HAP-1 (cell line): ENCODE data around the gene DBNDD2.

Experiments used
- DNase-seq, 2 experiments: peaks; one replicate each; pipeline ENCODE4 v3.0.0-alpha.2; 2016 to 2020; ENCODE audit warnings: low spot score in 2 of 2
- H3K27me3 ChIP-seq: fragments of 250-450 bp; sonication (Bioruptor Pico); 2 replicates; pipeline ENCODE4 v1.5.1; 2020; ENCODE audit warnings: low read depth, mild to moderate bottlenecking, moderate library complexity
- H3K36me3 ChIP-seq: fragments of 250-450 bp; sonication (Bioruptor Pico); replicated peaks from 2 replicates; pipeline ENCODE4 v1.5.1; 2020; ENCODE audit warnings: mild to moderate bottlenecking
- H3K4me1 ChIP-seq: fragments of 250-450 bp; sonication (Bioruptor Pico); 2 replicates; pipeline ENCODE4 v1.5.1; 2020; ENCODE audit warnings: mild to moderate bottlenecking
- H3K4me3 ChIP-seq: fragments of 250-450 bp; sonication (Bioruptor Pico); 2 replicates; pipeline ENCODE4 v1.5.1; 2020; ENCODE audit warnings: mild to moderate bottlenecking, moderate library complexity
- H3K9me3 ChIP-seq: fragments of 250-450 bp; sonication (Bioruptor Pico); 2 replicates; pipeline ENCODE4 v1.5.1; 2020; ENCODE audit warnings: mild to moderate bottlenecking, moderate library complexity
- in situ Hi-C: fragments of 300-500 bp; cut with MboI; formaldehyde crosslinking; loops from 3 replicates; pipeline ENCODE4 v1.14.3; 2020; ENCODE audit warnings: low sequenced_read_pairs, inconsistent platforms, mixed read lengths

The DBNDD2 gene

DNA sequence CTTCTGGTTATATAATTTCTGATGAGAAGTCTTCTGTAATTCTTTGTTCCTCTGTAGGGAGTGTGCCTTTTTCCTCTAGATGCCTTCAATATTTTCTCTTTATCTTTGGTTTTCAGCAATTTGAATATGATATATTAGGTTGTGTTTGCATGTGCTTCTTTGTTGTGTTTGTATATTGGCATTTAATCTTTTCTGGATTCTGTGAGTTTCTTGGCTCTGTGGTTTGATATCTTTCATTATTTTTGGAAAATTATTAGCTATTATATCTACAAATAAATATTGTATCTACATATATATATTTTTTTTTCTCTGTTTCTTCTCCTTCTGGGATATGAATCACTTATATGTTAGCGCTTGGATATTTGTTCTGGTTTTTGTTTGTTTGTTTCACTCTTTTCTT lies 9.1 kb upstream of the DBNDD2 start:
- in situ Hi-C loops = no loop called here
- H3K27me3 ChIP-seq = no peaks in the 10 kb centered on the region
- no peak for DNase-seq
- no peaks in the 10 kb centered on the region for H3K36me3 ChIP-seq
- H3K9me3 ChIP-seq = peaks cover 25% of the 10 kb centered on the region
- no peak overlapping the region for H3K4me3 ChIP-seq
- no peaks in the 10 kb centered on the region for H3K4me1 ChIP-seq

DNA sequence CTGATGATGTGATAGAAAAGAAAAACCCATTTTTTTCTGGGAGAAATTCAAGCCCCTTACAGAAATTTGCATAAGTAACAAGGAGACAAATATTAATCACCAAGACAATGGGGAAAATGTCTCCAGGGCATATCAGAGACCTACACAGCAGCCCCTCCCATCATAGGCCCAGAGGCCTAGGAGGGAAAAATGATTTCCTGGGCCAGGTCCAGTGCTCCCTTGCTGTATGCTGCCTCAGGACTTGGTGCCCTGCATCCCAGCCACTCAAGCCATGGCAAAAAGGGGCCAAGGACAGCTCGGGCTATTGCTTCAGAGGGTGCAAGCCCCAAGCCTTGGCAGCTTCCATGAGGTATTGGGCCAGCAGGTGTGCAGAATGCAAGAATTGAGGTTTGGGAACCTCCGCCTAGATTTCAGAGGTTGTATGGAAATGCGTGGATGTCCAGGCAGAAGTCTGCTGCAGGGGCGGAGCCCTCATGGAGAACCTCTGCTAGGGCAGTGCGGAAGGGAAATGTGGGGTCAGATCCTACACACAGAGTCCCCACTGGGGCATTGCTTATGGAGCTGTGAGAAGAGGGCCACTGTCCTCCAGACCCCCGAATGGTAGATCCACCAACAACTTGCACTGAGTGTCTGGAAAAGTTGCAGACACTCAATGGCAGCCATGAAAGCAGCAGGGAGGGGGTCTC lies 7.6 kb upstream of the DBNDD2 start:
- H3K9me3 ChIP-seq = peaks cover 25% of the 10 kb centered on the region
- no peaks in the 10 kb centered on the region for H3K27me3 ChIP-seq
- DNase-seq = no peak
- no peak overlapping the region for H3K4me3 ChIP-seq
- no peaks in the 10 kb centered on the region for H3K36me3 ChIP-seq
- no peaks in the 10 kb centered on the region for H3K4me1 ChIP-seq
- in situ Hi-C loops = no loop called here

DNA sequence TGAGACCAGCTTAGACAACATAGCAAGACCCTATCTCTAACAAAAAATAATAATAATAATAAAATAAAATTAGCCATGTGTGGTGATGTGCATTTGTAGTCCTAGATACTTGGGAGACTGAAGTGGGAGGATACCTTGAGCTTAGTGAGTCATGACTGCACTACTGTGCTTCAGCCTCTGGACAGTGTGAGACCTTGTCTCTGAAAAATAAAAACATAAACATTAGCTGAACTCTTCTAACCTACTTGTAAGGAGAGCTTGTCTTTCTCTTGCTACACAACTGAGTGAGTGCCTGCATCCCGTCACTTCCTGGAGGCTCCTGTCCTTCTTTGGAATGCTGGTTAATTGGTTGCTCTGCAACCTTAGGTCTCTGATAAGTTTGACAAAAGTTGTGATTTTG lies 5.1 kb upstream of the DBNDD2 start:
- no peak overlapping the region for H3K4me3 ChIP-seq
- H3K36me3 ChIP-seq = no peaks in the 10 kb centered on the region
- DNase-seq = no peak
- in situ Hi-C loops = no loop called here
- H3K27me3 ChIP-seq = no peaks in the 10 kb centered on the region
- H3K4me1 ChIP-seq = peaks cover 6% of the 10 kb centered on the region
- H3K9me3 ChIP-seq = peaks cover 25% of the 10 kb centered on the region

DNA sequence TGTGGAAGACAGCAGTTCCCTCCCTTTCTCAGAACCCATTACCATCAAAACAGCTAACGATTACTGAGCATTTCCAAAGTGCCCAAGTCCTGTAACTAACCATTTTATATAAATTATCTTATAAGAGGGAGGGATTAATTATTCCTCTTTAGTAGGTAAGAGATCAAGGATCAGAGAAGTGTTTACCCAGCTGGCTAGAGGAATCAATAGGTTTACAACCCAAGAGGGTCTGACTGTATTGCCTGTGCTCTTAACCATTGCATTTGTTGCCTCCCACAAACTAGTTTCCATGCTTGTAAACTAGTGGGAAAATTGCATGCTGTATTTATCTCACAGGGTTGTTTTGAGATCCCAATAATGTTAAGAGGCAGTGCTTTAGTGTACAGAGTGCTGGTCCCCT lies 3.7 kb upstream of the DBNDD2 start:
- no peak for DNase-seq
- no peak overlapping the region for H3K4me3 ChIP-seq
- H3K36me3 ChIP-seq = peaks cover 11% of the 10 kb centered on the region
- in situ Hi-C loops = no loop called here
- peaks cover 22% of the 10 kb centered on the region for H3K9me3 ChIP-seq
- no peaks in the 10 kb centered on the region for H3K27me3 ChIP-seq
- H3K4me1 ChIP-seq = peaks cover 7% of the 10 kb centered on the region

DNA sequence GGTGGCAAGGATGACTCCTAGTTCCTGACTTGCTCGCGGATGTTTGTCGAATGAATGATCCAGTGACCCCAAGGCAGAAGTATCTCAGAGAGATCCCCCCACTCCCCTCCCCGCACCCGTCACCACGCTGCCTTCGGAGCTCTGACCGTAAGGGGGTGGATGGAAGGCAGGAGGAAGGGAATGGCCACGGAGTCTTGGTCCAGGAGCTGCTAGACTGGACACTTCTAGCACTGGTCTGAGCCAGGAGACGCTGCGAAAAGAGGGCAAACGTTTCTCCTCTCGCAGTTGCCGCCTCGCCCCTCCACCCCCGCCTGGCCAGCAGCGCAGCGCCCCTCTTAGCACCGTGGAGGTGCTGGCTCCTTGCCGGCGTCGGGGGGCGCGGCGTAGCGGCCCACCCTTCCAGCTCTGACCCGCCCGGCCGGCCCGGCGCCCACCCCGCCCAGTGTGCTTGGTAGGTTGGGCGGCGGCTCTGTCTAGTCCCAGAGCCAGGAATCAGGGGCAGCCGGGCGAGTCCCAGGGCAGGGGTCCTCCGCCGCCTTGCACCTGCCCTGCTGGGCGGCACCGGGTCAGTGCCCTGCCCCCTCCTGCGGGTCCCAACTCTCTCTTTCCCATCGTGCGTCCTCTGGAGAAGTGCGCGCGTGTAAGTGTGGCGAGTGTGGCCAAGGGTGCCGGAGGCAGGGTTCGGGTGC lies 2.4 kb upstream of the DBNDD2 start:
- H3K4me3 ChIP-seq = peak overlapping the region; percentile 69
- in situ Hi-C loops = no loop called here
- H3K9me3 ChIP-seq = peaks cover 12% of the 10 kb centered on the region
- H3K36me3 ChIP-seq = peaks cover 23% of the 10 kb centered on the region
- H3K4me1 ChIP-seq = peaks cover 7% of the 10 kb centered on the region
- DNase-seq = peak in 1 of 2 experiments; percentile 45
- no peaks in the 10 kb centered on the region for H3K27me3 ChIP-seq

DNA sequence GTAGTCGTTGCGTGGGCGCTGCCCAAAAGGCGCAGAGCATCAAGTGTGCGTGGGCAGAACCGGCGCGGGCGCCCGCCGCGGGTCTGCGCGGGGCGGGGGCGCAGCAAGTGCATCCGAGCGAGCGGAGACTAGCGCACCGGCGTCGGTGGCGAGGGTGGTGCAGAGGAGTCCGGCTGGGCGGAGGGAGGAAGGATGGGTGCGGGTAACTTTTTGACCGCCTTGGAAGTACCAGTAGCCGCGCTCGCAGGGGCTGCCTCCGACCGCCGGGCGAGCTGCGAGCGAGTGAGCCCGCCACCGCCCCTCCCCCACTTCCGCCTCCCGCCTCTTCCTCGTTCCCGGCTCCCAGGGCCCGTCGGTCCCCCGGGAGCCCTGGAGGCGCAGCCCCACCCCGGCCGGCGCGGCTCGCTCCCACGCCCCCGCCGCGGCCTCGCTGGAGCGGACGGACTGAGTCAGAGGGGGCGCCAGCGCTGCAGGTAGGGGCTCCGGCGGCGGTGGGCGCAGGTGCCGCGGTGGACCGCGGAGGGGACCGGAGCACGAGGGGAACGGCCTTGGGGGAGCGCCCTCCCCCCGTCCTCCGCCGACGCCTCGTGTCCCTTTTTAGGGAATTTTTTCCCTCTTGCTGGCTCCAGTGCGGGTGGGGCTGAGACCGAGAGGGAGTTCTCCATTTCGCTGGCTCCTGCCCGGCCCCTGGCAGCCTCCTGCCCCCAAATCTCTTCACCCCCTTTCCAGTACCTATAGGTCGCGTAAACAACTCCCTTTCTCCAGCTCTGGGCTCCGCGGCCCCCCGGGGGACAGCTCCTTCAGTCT lies 1.6 kb upstream of the DBNDD2 start:
- peak; percentile 56 to 92 for DNase-seq
- Histone ChIP-seq H3K9me3 (peaks cover 6% of the 10 kb centered on the region; the same call in 1 of the 2 replicates), H3K4me1 (peaks cover 7% of the 10 kb centered on the region), H3K27me3 (no peaks in the 10 kb centered on the region), H3K4me3 (peak overlapping the region; percentile 69), H3K36me3 (peaks cover 29% of the 10 kb centered on the region)
- in situ Hi-C loops = no loop called here

DNA sequence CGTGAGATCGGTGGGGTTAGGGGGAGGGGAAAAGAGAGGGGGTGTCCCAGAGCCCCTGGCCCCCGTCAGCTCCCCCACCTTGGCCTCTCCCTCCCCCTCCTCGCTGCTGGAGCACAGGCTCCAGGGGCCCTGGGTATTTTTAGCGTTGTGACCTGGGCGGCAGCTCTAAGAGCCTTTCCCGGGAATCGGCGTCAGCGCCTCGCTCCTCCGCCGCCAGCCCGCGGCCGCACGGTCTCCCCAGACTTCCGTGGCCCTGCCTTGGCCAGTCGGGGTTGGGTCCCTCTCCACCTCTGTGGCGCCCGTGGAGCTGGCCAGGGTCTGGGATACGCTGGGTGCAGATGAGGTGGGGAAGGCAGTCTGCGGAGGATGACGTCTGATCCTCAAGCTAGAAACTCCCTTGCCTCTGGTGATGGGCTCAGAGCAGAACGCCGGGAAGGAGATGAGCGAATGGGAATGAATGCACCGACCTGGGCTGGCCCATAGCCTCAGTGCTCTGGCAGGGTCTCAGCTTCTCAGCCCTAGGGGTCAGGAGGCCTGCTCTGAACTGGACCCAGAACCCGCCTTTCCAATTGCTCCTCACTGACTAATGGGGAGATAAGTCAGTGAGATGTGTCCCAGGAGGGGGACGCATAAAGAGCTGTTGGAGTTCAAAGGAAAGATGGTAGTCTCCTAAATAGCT lies 883 bp upstream of the DBNDD2 start:
- peak; percentile 11 to 48 for DNase-seq
- Histone ChIP-seq H3K9me3 (no peaks in the 10 kb centered on the region), H3K4me3 (peak overlapping the region; percentile 69), H3K4me1 (peaks cover 7% of the 10 kb centered on the region), H3K36me3 (peaks cover 29% of the 10 kb centered on the region), H3K27me3 (no peaks in the 10 kb centered on the region)
- in situ Hi-C loops = no loop called here

DNA sequence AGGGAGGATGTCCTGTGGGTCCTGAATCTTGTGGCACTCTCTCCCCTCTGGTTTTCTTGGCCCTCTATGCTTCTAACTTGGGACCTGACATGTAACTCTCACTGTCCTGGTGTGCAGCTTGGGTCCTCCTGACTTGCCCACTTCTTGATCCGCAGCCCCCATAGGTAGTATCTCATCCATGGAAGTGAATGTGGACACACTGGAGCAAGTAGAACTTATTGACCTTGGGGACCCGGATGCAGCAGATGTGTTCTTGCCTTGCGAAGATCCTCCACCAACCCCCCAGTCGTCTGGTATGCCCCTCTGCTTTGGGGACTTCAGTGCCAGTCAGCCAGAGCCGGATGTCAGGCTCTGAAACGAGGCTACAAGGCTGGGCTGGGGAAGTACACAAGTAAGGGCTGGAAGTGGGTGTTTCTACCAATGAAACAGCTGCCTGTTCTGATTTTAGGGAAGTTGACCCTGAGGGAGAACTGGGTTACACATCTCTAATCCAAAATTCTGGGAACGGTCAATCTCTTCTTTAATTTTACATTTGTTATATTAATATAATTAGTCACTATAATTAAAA lies 641 bp downstream of the DBNDD2 start:
- Histone ChIP-seq H3K9me3 (no peaks in the 10 kb centered on the region), H3K4me3 (no peak overlapping the region), H3K4me1 (peaks cover 7% of the 10 kb centered on the region), H3K36me3 (peaks cover 29% of the 10 kb centered on the region), H3K27me3 (no peaks in the 10 kb centered on the region)
- in situ Hi-C loops = no loop called here
- DNase-seq = no peak

DNA sequence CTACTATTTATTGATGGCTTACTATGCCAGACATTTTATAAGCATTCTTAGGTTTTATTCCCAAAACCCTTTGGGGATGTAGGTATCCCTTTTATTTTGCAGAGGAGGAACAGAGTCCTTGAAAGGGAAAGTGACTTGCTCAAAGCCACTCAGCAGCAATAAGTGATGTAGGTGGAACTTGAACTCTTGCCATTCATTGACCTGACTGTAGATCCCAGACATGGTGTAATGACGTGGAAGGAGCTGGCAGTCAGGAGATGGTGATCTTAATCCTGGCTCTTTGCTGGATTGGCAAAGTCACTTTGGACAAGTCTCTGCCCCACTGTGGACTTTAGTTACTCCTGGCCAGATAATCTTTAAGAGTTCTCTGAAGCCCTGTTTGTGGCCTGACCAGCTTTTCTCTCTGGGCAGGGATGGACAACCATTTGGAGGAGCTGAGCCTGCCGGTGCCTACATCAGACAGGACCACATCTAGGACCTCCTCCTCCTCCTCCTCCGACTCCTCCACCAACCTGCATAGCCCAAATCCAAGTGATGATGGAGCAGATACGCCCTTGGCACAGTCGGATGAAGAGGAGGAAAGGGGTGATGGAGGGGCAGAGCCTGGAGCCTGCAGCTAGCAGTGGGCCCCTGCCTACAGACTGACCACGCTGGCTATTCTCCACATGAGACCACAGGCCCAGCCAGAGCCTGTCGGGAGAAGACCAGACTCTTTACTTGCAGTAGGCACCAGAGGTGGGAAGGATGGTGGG lies 1.6 kb downstream of the DBNDD2 start:
- H3K9me3 ChIP-seq = peaks cover 1% of the 10 kb centered on the region; the same call in 1 of the 2 replicates
- no peak overlapping the region for H3K4me3 ChIP-seq
- H3K27me3 ChIP-seq = no peaks in the 10 kb centered on the region
- H3K4me1 ChIP-seq = peaks cover 7% of the 10 kb centered on the region
- in situ Hi-C loops = no loop called here
- no peak for DNase-seq
- H3K36me3 ChIP-seq = peaks cover 29% of the 10 kb centered on the region

DNA sequence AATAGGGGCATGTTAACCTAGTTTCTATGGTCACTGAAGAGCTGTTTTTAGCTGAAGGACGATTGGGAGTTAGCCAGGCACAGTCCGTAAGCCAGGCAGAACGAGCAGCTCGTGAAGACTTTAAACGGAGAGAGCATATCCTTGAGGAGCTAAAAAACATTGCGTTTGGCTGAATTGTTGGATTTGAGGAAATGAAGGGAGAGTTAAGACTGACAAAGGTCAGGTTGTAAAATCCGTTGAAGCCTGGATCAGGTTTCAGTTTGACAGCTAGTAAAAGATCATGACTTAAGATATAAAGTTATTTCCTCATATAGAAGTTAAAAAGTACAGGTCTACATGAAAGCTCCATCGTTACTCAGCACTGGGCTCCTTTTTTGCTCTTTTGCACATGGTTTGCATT lies 2.8 kb downstream of the DBNDD2 start:
- in situ Hi-C loops = no loop called here
- DNase-seq = no peak
- Histone ChIP-seq H3K27me3 (no peaks in the 10 kb centered on the region), H3K4me3 (no peak overlapping the region), H3K36me3 (peaks cover 29% of the 10 kb centered on the region), H3K4me1 (peaks cover 15% of the 10 kb centered on the region), H3K9me3 (peaks cover 2% of the 10 kb centered on the region; the same call in 1 of the 2 replicates)

DNA sequence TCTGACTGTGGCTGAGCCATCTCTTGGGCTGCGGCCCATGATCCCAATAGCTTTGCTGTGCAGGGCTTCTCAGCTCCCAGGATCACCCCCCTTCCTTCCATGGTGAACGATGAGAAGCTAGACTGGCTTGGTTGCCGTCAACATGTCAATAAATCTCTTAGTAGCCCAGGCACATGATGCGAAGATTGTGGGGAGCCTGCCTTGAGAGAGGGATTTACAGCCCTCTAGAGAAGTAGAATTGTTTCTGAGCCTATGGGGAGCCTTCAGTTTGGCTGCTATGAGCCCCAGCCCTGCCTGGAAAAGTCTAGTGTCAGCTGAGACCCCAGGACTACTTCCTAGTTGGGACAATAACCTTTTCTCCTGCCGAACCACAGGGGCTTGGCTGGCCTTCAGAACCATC lies 4.6 kb downstream of the DBNDD2 start:
- DNase-seq = no peak
- Histone ChIP-seq H3K36me3 (peaks cover 29% of the 10 kb centered on the region), H3K27me3 (no peaks in the 10 kb centered on the region), H3K9me3 (peaks cover 2% of the 10 kb centered on the region; the same call in 1 of the 2 replicates), H3K4me1 (peaks cover 17% of the 10 kb centered on the region), H3K4me3 (no peak overlapping the region)
- in situ Hi-C loops = no loop called here

DNA sequence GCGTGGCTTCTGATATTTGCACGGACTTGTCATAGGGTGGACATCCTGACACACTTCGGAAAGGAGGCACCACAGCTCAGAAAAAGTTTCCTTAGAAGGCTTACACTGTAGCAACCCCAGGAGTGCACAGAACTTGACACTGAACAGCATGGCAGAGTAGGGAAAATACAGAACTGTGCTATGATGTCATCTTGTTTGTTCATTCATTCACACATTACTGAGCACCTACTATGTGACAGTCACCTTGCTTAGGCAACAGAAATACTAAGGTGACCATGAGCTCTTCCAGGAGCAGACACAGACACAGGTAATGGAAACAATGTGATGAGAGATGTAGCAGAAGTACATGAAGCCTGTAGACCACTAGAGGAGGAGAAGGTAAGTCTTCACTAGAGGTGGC lies 5.4 kb downstream of the DBNDD2 start:
- Histone ChIP-seq H3K4me1 (peaks cover 14% of the 10 kb centered on the region), H3K27me3 (no peaks in the 10 kb centered on the region), H3K9me3 (peaks cover 2% of the 10 kb centered on the region; the same call in 1 of the 2 replicates), H3K36me3 (peaks cover 25% of the 10 kb centered on the region), H3K4me3 (no peak overlapping the region)
- in situ Hi-C loops = no loop called here
- no peak for DNase-seq
